Small intestine (tissue), 7 donors: Measurements from ENCODE around the gene HOXB9. TPM values are rescaled to one million over a fixed set of nuclear protein-coding genes. Genes with fewer than 3 reads are reported as not detected.

ENCODE experiments used
- DNase-seq, 2 donors: peaks; one replicate each; pipeline versions ENCODE4 v3.0.0 to v3.0.0-alpha.2; 2013
- FAIRE-seq: peaks from 2 replicates; lab custom pipeline; 2012; peaks lifted over from hg19 to GRCh38; lab: Jason Lieb, UNC
- H3K27ac ChIP-seq, 3 donors: one replicate each; pipeline ENCODE4 v1.5.1; 2013; ENCODE audit warnings: low read length in 2 of 3, mild to moderate bottlenecking in 2 of 3, control low read depth in 1 of 3, inconsistent platforms in 1 of 3, low read depth in 1 of 3, moderate library complexity in 1 of 3
- H3K27me3 ChIP-seq, 3 donors: one replicate each; pipeline ENCODE4 v1.6.1; 2013; ENCODE audit warnings: low read length in 3 of 3, inconsistent platforms in 1 of 3; ENCODE audit not compliant: control insufficient read depth in 3 of 3, insufficient read depth in 3 of 3
- H3K36me3 ChIP-seq, 3 donors: one replicate each; pipeline ENCODE4 v1.6.1; 2013; ENCODE audit warnings: low read length in 3 of 3, inconsistent platforms in 1 of 3, low read depth in 1 of 3, mild to moderate bottlenecking in 1 of 3, moderate library complexity in 1 of 3; ENCODE audit not compliant: control insufficient read depth in 3 of 3, insufficient read depth in 2 of 3
- H3K4me1 ChIP-seq, 3 donors: one replicate each; pipeline ENCODE4 v1.6.1; 2013; ENCODE audit warnings: low read length in 2 of 3, inconsistent platforms in 1 of 3, low read depth in 1 of 3, mild to moderate bottlenecking in 1 of 3, moderate library complexity in 1 of 3; ENCODE audit not compliant: control insufficient read depth in 3 of 3, insufficient read depth in 2 of 3
- H3K4me3 ChIP-seq, 3 donors: one replicate each; pipeline ENCODE4 v1.5.1; 2013; ENCODE audit warnings: low read length in 3 of 3, control low read depth in 1 of 3, inconsistent platforms in 1 of 3, low read depth in 1 of 3, mild to moderate bottlenecking in 1 of 3, moderate library complexity in 1 of 3
- H3K9me3 ChIP-seq, 2 donors: one replicate each; pipeline ENCODE4 v1.6.1; 2013; ENCODE audit warnings: low read depth in 1 of 2, low read length in 1 of 2; ENCODE audit not compliant: control insufficient read depth in 2 of 2, insufficient read depth in 1 of 2
- WGBS, 3 donors: extraction: QIAGEN DNeasy Blood & Tissue Kit; methylation state at CpG; one replicate each; pipeline ENCODE4 v1.1.7; 2013; 5-methylcytosine and 5-hydroxymethylcytosine counted together
- polyA plus RNA-seq, 4 donors: library from polyadenylated mRNA; stranded (reverse) in 3 of 4; unstranded in 1 of 4; fragments of 200-250 nt in 3 of 4; fragments of 120-200 nt in 1 of 4; gene quantifications; one replicate each; pipeline versions ENCODE4 v1.2.1 to v1.2.3, GENCODE V29; 2013
- donor health status: healthy with polysubstance abuse.
- donor health status: control.
- donor health status: control.
- donor health status: Bipolar disorder and iron deficiency.
- donor health status: healthy.

Gene HOXB9
- polyA plus RNA-seq, 4 donors, result 0.07 to 16.7 (median 0.54) TPM; not detected in 1

- 8 to 9% (median 9%) methylated on average over 36 to 37 of the region's 37 CpGs for WGBS, 3 donors
- FAIRE-seq (no peak), DNase-seq (peak; percentile 35 to 86)
- Histone ChIP-seq H3K36me3 (peaks cover 0 to 38% (median 0%) of the 10 kb centered on the region in 3 donors), H3K27ac (peak overlapping the region in 2 of 3 donors; percentile 61 to 63), H3K4me3 (no peak overlapping the region), H3K4me1 (peaks cover 0 to 47% (median 2%) of the 10 kb centered on the region in 3 donors), H3K27me3 (peaks cover 0 to 99% (median 19%) of the 10 kb centered on the region in 3 donors), H3K9me3 (no peaks in the 10 kb centered on the region)
Observed at GRCh38 chr17:48593840-48594537, 32.2 kb downstream of the HOXB9 start.

DNA sequence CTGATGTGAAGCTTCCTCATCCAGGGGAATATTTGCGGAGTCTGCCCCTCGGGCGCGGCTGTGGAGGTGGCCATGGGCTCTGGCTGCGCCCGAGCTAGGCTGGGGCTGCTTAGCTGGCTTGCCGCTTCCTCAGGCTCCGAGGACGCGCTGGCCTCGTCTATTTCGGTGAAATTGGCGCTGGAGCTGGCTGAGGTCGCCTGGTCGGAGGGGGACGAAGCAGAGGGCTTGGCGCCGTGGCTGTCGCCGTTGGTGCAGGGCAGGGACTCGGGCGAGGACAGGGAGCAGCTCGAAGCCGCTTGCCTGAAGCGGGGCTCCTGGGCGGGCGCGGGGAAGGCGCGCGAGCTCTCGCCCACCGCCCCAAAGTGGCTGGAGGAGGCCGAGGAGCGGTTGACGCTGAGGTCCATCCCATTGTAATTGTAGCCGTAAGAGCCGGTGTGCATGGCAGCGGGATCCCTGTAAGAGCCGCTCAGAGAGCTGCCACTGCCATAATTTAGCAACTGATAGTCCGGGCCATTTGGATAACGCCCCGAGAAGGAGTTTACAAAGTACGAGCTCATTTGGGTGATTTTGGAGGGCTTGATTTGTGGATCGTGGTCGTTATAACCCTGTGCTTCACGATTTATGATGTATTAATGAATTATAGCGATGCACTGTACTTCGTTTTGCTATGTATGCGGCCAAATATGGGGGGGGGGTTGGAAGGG lies 32.9 kb downstream of the HOXB9 start, which contains the start of gene HOXB5:
HOXB5 (minus strand) TSS at position 654 of the 704 bp plus-strand sequence; CDS start at position 557, 97 bp downstream.
- Histone ChIP-seq H3K36me3 (peaks cover 0 to 38% (median 0%) of the 10 kb centered on the region in 3 donors), H3K27me3 (peaks cover 0 to 99% (median 13%) of the 10 kb centered on the region in 3 donors), H3K4me3 (peak within 1 kb of the TSS in 2 of 3 donors; percentile 27 to 48), H3K9me3 (no peaks in the 10 kb centered on the region), H3K4me1 (peaks cover 0 to 41% (median under 1%) of the 10 kb centered on the region in 3 donors), H3K27ac (peak within 1 kb of the TSS; percentile 62 to 91 (median 90))
- 3 to 9% (median 9%) methylated on average over 46 to 50 of the region's 50 CpGs for WGBS, 3 donors
- no peak for FAIRE-seq
- no peak for DNase-seq

GRCh38 chr17:48592577-48592976 lies 33.6 kb downstream of the HOXB9 start:
- Histone ChIP-seq H3K36me3 (peaks cover 0 to 38% (median 0%) of the 10 kb centered on the region in 3 donors), H3K27ac (peak overlapping the region; percentile 62 to 91 (median 90)), H3K4me3 (peak overlapping the region in 2 of 3 donors; percentile 27 to 48), H3K9me3 (no peaks in the 10 kb centered on the region), H3K4me1 (peaks cover 0 to 39% (median 0%) of the 10 kb centered on the region in 3 donors), H3K27me3 (peaks cover 0 to 99% (median 11%) of the 10 kb centered on the region in 3 donors)
- 6 to 8% (median 7%) methylated on average over 14 of the region's 14 CpGs for WGBS, 3 donors
- DNase-seq (no peak), FAIRE-seq (no peak)

GRCh38 chr17:48592057-48592514 lies 34.1 kb downstream of the HOXB9 start:
- Histone ChIP-seq H3K27me3 (peaks cover 0 to 99% (median 11%) of the 10 kb centered on the region in 3 donors), H3K9me3 (no peaks in the 10 kb centered on the region), H3K4me3 (peak overlapping the region in 2 of 3 donors; percentile 27 to 48), H3K4me1 (peaks cover 0 to 41% (median 0%) of the 10 kb centered on the region in 3 donors), H3K36me3 (peaks cover 0 to 38% (median 0%) of the 10 kb centered on the region in 3 donors), H3K27ac (peak overlapping the region; percentile 0 to 91 (median 90))
- FAIRE-seq, result no peak
- no peak for DNase-seq
- 13 to 27% (median 15%) methylated on average over 33 of the region's 33 CpGs for WGBS, 3 donors

GRCh38 chr17:48591255-48592056 lies 34.7 kb downstream of the HOXB9 start:
- no peaks in the 10 kb centered on the region for H3K9me3 ChIP-seq
- peaks cover 0 to 99% (median 11%) of the 10 kb centered on the region in 3 donors for H3K27me3 ChIP-seq
- H3K27ac ChIP-seq, result peak overlapping the region; percentile 0 to 93 (median 91)
- FAIRE-seq (no peak), DNase-seq (no peak)
- H3K4me1 ChIP-seq, result peaks cover 0 to 47% (median 2%) of the 10 kb centered on the region in 3 donors
- H3K36me3 ChIP-seq, result peaks cover 0 to 37% (median 0%) of the 10 kb centered on the region in 3 donors
- 63 to 84% (median 75%) methylated on average over 10 of the region's 10 CpGs for WGBS, 3 donors
- H3K4me3 ChIP-seq, result peak overlapping the region in 1 of 3 donors; percentile 48

- Histone ChIP-seq H3K36me3 (peaks cover 0 to 29% (median 0%) of the 10 kb centered on the region in 3 donors), H3K9me3 (no peaks in the 10 kb centered on the region), H3K27ac (peak overlapping the region in 2 of 3 donors; percentile 91 to 93), H3K4me1 (peaks cover 0 to 44% (median 2%) of the 10 kb centered on the region in 3 donors), H3K27me3 (peaks cover 0 to 99% (median 13%) of the 10 kb centered on the region in 3 donors), H3K4me3 (peak overlapping the region in 1 of 3 donors; percentile 52)
- DNase-seq (no peak), FAIRE-seq (no peak)
Observed at GRCh38 chr17:48590607-48591161, 35.5 kb downstream of the HOXB9 start.

GRCh38 chr17:48589831-48590606 lies 36.1 kb downstream of the HOXB9 start, which contains the start of gene HOXB3:
Gene HOXB3, minus strand, starts transcription at chr17:48590241. Its CDS starts 37,767 bp downstream, at chr17:48552474.
- Histone ChIP-seq H3K4me3 (peak within 1 kb of the TSS in 1 of 3 donors; percentile 52), H3K9me3 (peaks cover 0 to 3% of the 10 kb centered on the region in 2 donors), H3K27me3 (peaks cover 0 to 99% (median 14%) of the 10 kb centered on the region in 3 donors), H3K4me1 (peaks cover 0 to 40% (median 2%) of the 10 kb centered on the region in 3 donors), H3K27ac (peak within 1 kb of the TSS; percentile 17 to 93 (median 91)), H3K36me3 (peaks cover 0 to 24% (median 0%) of the 10 kb centered on the region in 3 donors)
- DNase-seq (no peak), FAIRE-seq (no peak)
- 18 to 24% (median 22%) methylated on average over 23 of the region's 23 CpGs for WGBS, 3 donors
